HepG2 (cell line): ENCODE data around the gene GDF9. TPM values are rescaled to one million over a fixed set of nuclear protein-coding genes. Genes with fewer than 3 reads are reported as not detected.
A peak's percentile ranks its signal among the peaks of the same experiment; 100 is the strongest.

Experiments used
- AKNA ChIP-seq: sonication (generic); formaldehyde crosslinking; IDR thresholded peaks from 2 replicates; pipeline ENCODE4 v1.4.0; 2020; ENCODE audit warnings: missing genetic modification reagents, borderline replicate concordance
- CENPT ChIP-seq: sonication (generic); formaldehyde crosslinking; IDR thresholded peaks from 2 replicates; pipeline ENCODE4 v1.8.0; 2022; ENCODE audit warnings: low read depth, mild to moderate bottlenecking, moderate library complexity, missing genetic modification reagents
- FLYWCH1 ChIP-seq: sonication (generic); formaldehyde crosslinking; IDR thresholded peaks from 2 replicates; pipeline ENCODE4 v1.8.1; 2023; ENCODE audit warnings: mild to moderate bottlenecking, missing genetic modification reagents
- HNF1A ChIP-seq, 2 experiments: sonication (generic) in 1 of 2; formaldehyde crosslinking in 1 of 2; IDR thresholded peaks; 2 replicates each; pipeline versions ENCODE4 v1.4.0 to v1.6.1; 2016 to 2020; ENCODE audit warnings: borderline replicate concordance in 1 of 2, low read depth in 1 of 2, mild to moderate bottlenecking in 1 of 2, missing genetic modification reagents in 1 of 2
- IRF2 ChIP-seq: IDR thresholded peaks from 2 replicates; pipeline ENCODE4 v1.6.1; 2018; ENCODE audit warnings: missing genetic modification reagents, missing compliant biosample characterization
- KDM3A ChIP-seq: IDR thresholded peaks from 2 replicates; pipeline ENCODE4 v1.6.1; 2018; ENCODE audit warnings: low read depth, missing compliant biosample characterization
- LRRFIP1 ChIP-seq: sonication (generic); formaldehyde crosslinking; conservative IDR thresholded peaks from 2 replicates; pipeline ENCODE4 v1.4.0; 2020; ENCODE audit warnings: missing genetic modification reagents
- PITX1 ChIP-seq: sonication (generic); formaldehyde crosslinking; IDR thresholded peaks from 2 replicates; pipeline ENCODE4 v1.5.1; 2020; ENCODE audit warnings: mild to moderate bottlenecking, missing genetic modification reagents
- TCF7L2 ChIP-seq: IDR thresholded peaks from 2 replicates; pipeline ENCODE4 v1.6.1; 2011; ENCODE audit warnings: mild to moderate bottlenecking, low read depth, low read length, moderate library complexity
- TP53 ChIP-seq: sonication (generic); formaldehyde crosslinking; conservative IDR thresholded peaks from 2 replicates; pipeline ENCODE4 v1.4.0; 2020; ENCODE audit warnings: missing genetic modification reagents
- TRAFD1 ChIP-seq: sonication (generic); formaldehyde crosslinking; IDR thresholded peaks from 2 replicates; pipeline ENCODE4 v1.5.1; 2020; ENCODE audit warnings: missing genetic modification reagents, mild to moderate bottlenecking, borderline replicate concordance
- TRIM24 ChIP-seq: sonication (generic); formaldehyde crosslinking; IDR thresholded peaks from 2 replicates; pipeline ENCODE4 v1.8.0; 2022; ENCODE audit warnings: mild to moderate bottlenecking, missing genetic modification reagents
- ZNF605 ChIP-seq: sonication (generic); formaldehyde crosslinking; IDR thresholded peaks from 2 replicates; pipeline ENCODE4 v1.8.0; 2022; ENCODE audit warnings: mild to moderate bottlenecking, missing genetic modification reagents
- ZNF841 ChIP-seq: sonication (generic); formaldehyde crosslinking; IDR thresholded peaks from 2 replicates; pipeline ENCODE4 v1.8.1; 2023; ENCODE audit warnings: missing genetic modification reagents, borderline replicate concordance
- polyA plus RNA-seq, 8 experiments: library from polyadenylated mRNA; depleted of rRNA in 3 of 8; stranded (reverse) in 7 of 8; unstranded in 1 of 8; fragments of >200 nt; fragmentation: Illumina TruSeq in 4 of 8; extraction: Trizol in 4 of 8; gene quantifications; 2 replicates each; pipeline versions ENCODE4 v1.2.1 to v1.2.3, GENCODE V29; 2011 to 2016; ENCODE audit warnings: low read depth in 4 of 8, missing spikeins in 1 of 8, mixed read lengths in 1 of 8; ENCODE audit not compliant: insufficient read depth in 1 of 8
- total RNA-seq, 5 experiments: library from RNA; depleted of rRNA; stranded (reverse); fragments of >200 nt; fragmentation: Illumina TruSeq; extraction: Trizol; gene quantifications; 2 replicates each; pipeline ENCODE4 v1.2.3, GENCODE V29; 2016; ENCODE audit warnings: low read depth in 1 of 5

The GDF9 gene
- total and polyA plus RNA-seq, 2 of the 13 experiments (the other 11 are each of a cell fraction or from before 2014, with no cell fraction given): 0.33 to 0.38 TPM

GRCh38 chr5:132839426-132840301 lies 26.6 kb downstream of the GDF9 start (continued):
- TF ChIP-seq FLYWCH1 (CRISPR knock-in tag) (peak; percentile 20; the same call in 1 of the 2 replicates), LRRFIP1 (no peak), TRAFD1 (no peak), TCF7L2 (peak; percentile 91), TP53 (CRISPR knock-in tag) (peak; percentile 28; the same call in 1 of the 2 replicates), IRF2 (CRISPR knock-in tag) (peak; percentile 41; the same call in 1 of the 2 replicates), HNF1A (IDR thresholded peaks at IDR 0.05; ENCODE audit: low read depth) (peak; percentile 56; the same call in 1 of the 2 replicates), HNF1A (CRISPR knock-in tag; IDR thresholded peaks at IDR 0.05; ENCODE audit: borderline replicate concordance) (peak; percentile 40; the same call in 1 of the 2 replicates), KDM3A (no peak), PITX1 (peak; percentile 68), TRIM24 (CRISPR knock-in tag) (0 out of 2 replicates have a peak, but pooled peaks have one; percentile 57), ZNF841 (CRISPR knock-in tag) (no peak), ZNF605 (CRISPR knock-in tag) (peak; percentile 57; the same call in 1 of the 2 replicates), CENPT (CRISPR knock-in tag) (no peak), AKNA (CRISPR knock-in tag) (no peak)
